OCI-LY3 (cell line): ENCODE data around the gene FXYD5.

Experiments used
- CTCF ChIP-seq: fragments of 200-600, 300-600 bp; sonication (generic); IDR thresholded peaks from 2 replicates; pipeline ENCODE4 v1.5.1; 2014; ENCODE audit warnings: antibody characterized with exemption, low read length, low read depth
- EZH2phosphoT487 ChIP-seq: fragments of 200-600 bp; shearing (Covaris generic); IDR thresholded peaks from 2 replicates; pipeline ENCODE4 v1.6.1; 2018; ENCODE audit warnings: antibody characterized with exemption, mixed run types, low read depth

- no peak for TF ChIP-seq CTCF
- TF ChIP-seq EZH2phosphoT487: no peak
These were observed 12.9 kb downstream of the FXYD5 start for GRCh38 chr19:35167251-35168119.
